Lung (tissue), 12 donors: Measurements from ENCODE around the gene LRTM2. TPM values are rescaled to one million over a fixed set of nuclear protein-coding genes. Genes with fewer than 3 reads are reported as not detected.
"Not testable (repeated sequence)": the region's sequence is repeated elsewhere in the genome, so short reads cannot be mapped to it uniquely, and the experiment has no call there.

Experiments used
- ATAC-seq: fragments of 200-7000 bp; cut with Tn5 transposase; one replicate; pipeline ENCODE4 v1.9.1; 2020; ENCODE audit warnings: moderate number of reproducible peaks; ENCODE audit not compliant: insufficient read depth, low FRiP score
- DNase-seq, 3 donors: peaks; one replicate each; pipeline ENCODE4 v3.0.0-alpha.2; 2013 to 2017
- H3K27ac ChIP-seq, 2 donors: one replicate each; pipeline ENCODE4 v1.5.1; 2013; ENCODE audit warnings: mild to moderate bottlenecking in 2 of 2, moderate library complexity in 2 of 2, control low read depth in 1 of 2, inconsistent platforms in 1 of 2, low read depth in 1 of 2, low read length in 1 of 2
- H3K27me3 ChIP-seq, 3 donors: one replicate each; pipeline ENCODE4 v1.5.1; 2013; ENCODE audit warnings: low read length in 2 of 3; ENCODE audit not compliant: control insufficient read depth in 3 of 3, insufficient read depth in 3 of 3
- H3K36me3 ChIP-seq, 4 donors: one replicate each; pipeline ENCODE4 v1.5.1; 2013; ENCODE audit warnings: low read length in 4 of 4, mild to moderate bottlenecking in 1 of 4, moderate library complexity in 1 of 4; ENCODE audit not compliant: control insufficient read depth in 4 of 4, insufficient read depth in 4 of 4
- H3K4me1 ChIP-seq, 5 donors: one replicate each; pipeline ENCODE4 v1.5.1; 2013; ENCODE audit warnings: low read length in 5 of 5, mild to moderate bottlenecking in 2 of 5, moderate library complexity in 1 of 5; ENCODE audit not compliant: control insufficient read depth in 5 of 5, insufficient read depth in 5 of 5
- H3K4me3 ChIP-seq: one replicate; pipeline ENCODE4 v1.5.1; 2013; ENCODE audit warnings: mild to moderate bottlenecking, control low read depth, moderate library complexity
- H3K9ac ChIP-seq, 2 donors: one replicate each; pipeline ENCODE4 v1.5.1; 2013; ENCODE audit warnings: low read length in 2 of 2, control low read depth in 1 of 2; ENCODE audit not compliant: insufficient read depth in 1 of 2
- H3K9me3 ChIP-seq, 4 donors: one replicate each; pipeline ENCODE4 v1.5.1; 2013; ENCODE audit warnings: low read length in 3 of 4, mild to moderate bottlenecking in 1 of 4, moderate library complexity in 1 of 4; ENCODE audit not compliant: control insufficient read depth in 4 of 4, insufficient read depth in 3 of 4
- WGBS, 2 donors: extraction: QIAGEN DNeasy Blood & Tissue Kit; methylation state at CpG; one replicate each; pipeline ENCODE4 v1.1.7; 2013; 5-methylcytosine and 5-hydroxymethylcytosine counted together
- polyA plus RNA-seq, 2 donors: library from polyadenylated mRNA; stranded (reverse); fragments of 200-250 nt; gene quantifications; one replicate each; pipeline ENCODE4 v1.2.1, GENCODE V29; 2013
- total RNA-seq, 2 donors: library from RNA; depleted of rRNA in 1 of 2; stranded (reverse); fragments of >200 nt in 1 of 2; gene quantifications; one replicate each; pipeline ENCODE4 v1.2.1, GENCODE V29; 2014 to 2021
- TF ChIP-seq, protein P1 (sequence below): IDR thresholded peaks from 2 replicates; pipeline ENCODE4 v1.5.1; 2012; ENCODE audit warnings: mild to moderate bottlenecking; ENCODE audit errors: control extremely low read depth, extremely low read depth
- donor health status: control.
- donor health status: control.
- donor health status: Bipolar disorder and iron deficiency.
- donor health status: healthy.
- donor health status: DM: yes; HTN: yes; CAD: no.

The LRTM2 gene
- total and polyA plus RNA-seq, 4 donors = 0.01 to 0.06 TPM; not detected in 2

DNA sequence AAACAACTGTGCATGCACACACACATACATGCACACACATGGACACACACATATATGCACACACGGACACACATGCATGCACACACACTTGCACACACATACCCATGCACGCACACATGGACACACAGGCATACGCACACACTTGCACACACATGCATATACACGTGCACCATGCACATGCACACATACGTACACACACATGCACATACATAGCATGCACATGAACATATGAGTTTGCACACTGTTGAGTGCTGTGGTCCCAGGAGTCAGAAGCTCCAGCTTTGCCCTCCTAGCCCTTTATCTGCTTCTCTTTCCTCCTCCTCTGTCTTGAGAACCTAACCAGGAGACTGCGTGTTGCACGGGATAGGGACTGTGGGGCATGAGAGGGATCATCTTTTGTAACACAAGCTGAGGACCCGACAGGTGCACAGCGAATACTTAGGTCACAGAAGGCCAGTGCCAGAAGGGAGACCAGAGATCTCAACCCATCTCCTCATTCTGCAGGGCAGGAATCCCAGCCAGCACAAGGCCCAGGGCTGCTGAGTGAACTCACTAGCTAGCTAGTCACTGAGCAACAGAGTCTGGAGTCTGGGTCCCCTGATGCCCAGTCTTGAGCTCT, 3.5 kb upstream of the LRTM2 start:
- no peak overlapping the region for H3K4me3 ChIP-seq
- DNase-seq (no peak), ATAC-seq (no peak)
- H3K27me3 ChIP-seq = peaks cover 5 to 55% (median 26%) of the 10 kb centered on the region in 3 donors
- TF ChIP-seq, protein P1, sequence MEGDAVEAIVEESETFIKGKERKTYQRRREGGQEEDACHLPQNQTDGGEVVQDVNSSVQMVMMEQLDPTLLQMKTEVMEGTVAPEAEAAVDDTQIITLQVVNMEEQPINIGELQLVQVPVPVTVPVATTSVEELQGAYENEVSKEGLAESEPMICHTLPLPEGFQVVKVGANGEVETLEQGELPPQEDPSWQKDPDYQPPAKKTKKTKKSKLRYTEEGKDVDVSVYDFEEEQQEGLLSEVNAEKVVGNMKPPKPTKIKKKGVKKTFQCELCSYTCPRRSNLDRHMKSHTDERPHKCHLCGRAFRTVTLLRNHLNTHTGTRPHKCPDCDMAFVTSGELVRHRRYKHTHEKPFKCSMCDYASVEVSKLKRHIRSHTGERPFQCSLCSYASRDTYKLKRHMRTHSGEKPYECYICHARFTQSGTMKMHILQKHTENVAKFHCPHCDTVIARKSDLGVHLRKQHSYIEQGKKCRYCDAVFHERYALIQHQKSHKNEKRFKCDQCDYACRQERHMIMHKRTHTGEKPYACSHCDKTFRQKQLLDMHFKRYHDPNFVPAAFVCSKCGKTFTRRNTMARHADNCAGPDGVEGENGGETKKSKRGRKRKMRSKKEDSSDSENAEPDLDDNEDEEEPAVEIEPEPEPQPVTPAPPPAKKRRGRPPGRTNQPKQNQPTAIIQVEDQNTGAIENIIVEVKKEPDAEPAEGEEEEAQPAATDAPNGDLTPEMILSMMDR = no peak
- H3K36me3 ChIP-seq = no peaks in the 10 kb centered on the region
- no peak overlapping the region for H3K27ac ChIP-seq
- peaks cover 0 to 5% (median 0%) of the 10 kb centered on the region in 4 donors for H3K9me3 ChIP-seq
- WGBS, 2 donors = 93 to 97% methylated on average over 9 of the region's 9 CpGs
- H3K9ac ChIP-seq = no peak overlapping the region
- H3K4me1 ChIP-seq = peaks cover 0 to 2% (median 0%) of the 10 kb centered on the region in 5 donors

DNA sequence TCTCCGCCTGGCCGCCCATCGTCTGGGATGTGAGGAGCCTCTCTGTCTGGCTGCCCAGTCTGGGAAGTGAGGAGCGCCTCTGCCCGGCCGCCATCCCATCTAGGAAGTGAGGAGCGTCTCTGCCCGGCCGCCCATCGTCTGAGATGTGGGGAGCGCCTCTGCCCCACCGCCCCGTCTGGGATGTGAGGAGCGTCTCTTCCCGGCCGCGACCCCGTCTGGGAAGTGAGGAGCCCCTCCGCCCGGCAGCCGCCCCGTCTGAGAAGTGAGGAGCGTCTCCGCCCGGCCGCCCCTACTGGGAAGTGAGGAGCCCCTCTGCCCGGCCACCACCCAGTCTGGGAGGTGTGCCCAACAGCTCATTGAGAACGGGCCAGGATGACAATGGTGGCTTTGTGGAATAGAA, 2.4 kb upstream of the LRTM2 start:
- DNase-seq, H3K4me3 ChIP-seq, H3K9me3 ChIP-seq, H3K36me3 ChIP-seq, ATAC-seq, H3K27ac ChIP-seq, H3K4me1 ChIP-seq, H3K9ac ChIP-seq: not testable (repeated sequence)
- peaks cover 13 to 64% (median 30%) of the 10 kb centered on the region in 3 donors for H3K27me3 ChIP-seq
- 91 to 94% methylated on average over 23 to 28 of the region's 28 CpGs for WGBS, 2 donors

DNA sequence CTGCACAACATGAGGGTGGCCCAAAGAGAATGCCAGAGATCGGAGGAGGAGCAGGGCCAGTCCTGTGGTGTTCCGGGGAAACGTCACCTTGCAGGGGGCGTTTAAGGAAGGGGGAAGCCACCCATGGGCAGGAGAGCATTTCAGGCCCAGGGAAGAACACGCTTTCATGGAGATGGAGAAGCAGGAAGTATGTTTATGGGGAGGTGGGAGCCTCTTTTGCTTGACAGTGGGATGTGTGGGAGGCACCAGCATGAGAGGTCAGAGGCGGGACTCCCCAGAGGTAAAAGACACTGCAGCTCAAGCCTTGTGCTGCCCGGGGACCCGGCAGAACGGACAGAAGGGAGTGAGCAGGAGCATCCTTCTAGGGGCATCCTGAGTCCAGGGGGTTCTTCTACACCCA, 1.3 kb upstream of the LRTM2 start:
- WGBS, 2 donors = 71 to 73% methylated on average over 9 of the region's 9 CpGs
- no peak for ATAC-seq

DNA sequence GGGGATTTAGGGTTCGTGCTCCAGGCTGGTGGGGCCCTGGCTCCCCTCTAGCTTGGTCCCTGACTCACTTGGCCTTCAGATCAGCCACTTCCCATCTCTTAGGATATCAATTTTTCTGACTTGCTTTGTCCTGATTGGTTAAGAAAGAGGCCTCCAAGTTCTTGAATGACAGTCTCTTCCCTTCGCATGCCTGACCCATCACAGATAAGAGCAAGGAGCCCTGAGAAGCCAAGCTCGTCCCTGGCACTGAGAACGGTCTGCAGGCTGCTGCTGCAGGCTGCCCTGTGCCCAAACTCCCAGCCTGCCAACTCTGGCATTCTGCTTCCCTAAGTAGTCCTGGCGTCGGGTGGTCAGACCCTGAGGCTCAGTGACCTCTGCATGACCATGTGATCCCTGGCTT, 794 bp upstream of the LRTM2 start:
- TF ChIP-seq, protein P1 = no peak
- ATAC-seq (no peak), DNase-seq (no peak)
- Histone ChIP-seq H3K4me1 (peaks cover 0 to 2% (median 0%) of the 10 kb centered on the region in 5 donors), H3K9me3 (peaks cover 0 to 5% (median 0%) of the 10 kb centered on the region in 4 donors), H3K36me3 (no peaks in the 10 kb centered on the region), H3K4me3 (no peak overlapping the region), H3K9ac (no peak overlapping the region), H3K27ac (no peak overlapping the region), H3K27me3 (peaks cover 15 to 64% (median 33%) of the 10 kb centered on the region in 3 donors)
- WGBS, 2 donors = 40 to 53% methylated on average over 6 of the region's 6 CpGs

More for the DNA sequence above, 1.3 kb upstream of the LRTM2 start:
- Histone ChIP-seq H3K4me3 (no peak overlapping the region), H3K9ac (no peak overlapping the region), H3K27me3 (peaks cover 15 to 66% (median 33%) of the 10 kb centered on the region in 3 donors), H3K4me1 (peaks cover 0 to 2% (median 0%) of the 10 kb centered on the region in 5 donors), H3K36me3 (no peaks in the 10 kb centered on the region), H3K27ac (no peak overlapping the region), H3K9me3 (peaks cover 0 to 5% (median 0%) of the 10 kb centered on the region in 4 donors)
- TF ChIP-seq, protein P1 = no peak
- no peak for DNase-seq
